CD14-positive monocyte (primary cell): ENCODE data around the gene OTUD7B. TPM values are rescaled to one million over a fixed set of nuclear protein-coding genes. Genes with fewer than 3 reads are reported as not detected.
A peak's percentile ranks its signal among the peaks of the same experiment; 100 is the strongest.

Source experiments
- DNase-seq, 3 donors: peaks; one replicate each; pipeline ENCODE4 v3.0.0-alpha.2; 2011 to 2022
- H2AFZ ChIP-seq: 2 replicates; pipeline ENCODE4 v1.6.0; 2012; ENCODE audit warnings: mild to moderate bottlenecking, low read depth, low read length, inconsistent platforms; ENCODE audit not compliant: insufficient read depth, poor library complexity, severe bottlenecking
- H3K27ac ChIP-seq, 2 donors: 1 replicate in 1 of 2; 2 replicates in 1 of 2; pipeline ENCODE4 v1.5.1; 2012 to 2013; ENCODE audit warnings: low read length in 2 of 2, control low read depth in 1 of 2, inconsistent platforms in 1 of 2, low read depth in 1 of 2, mild to moderate bottlenecking in 1 of 2
- H3K27me3 ChIP-seq, 2 donors: one replicate each; pipeline versions ENCODE4 v1.6.0 to v1.6.1; 2011 to 2013; ENCODE audit warnings: low read length in 2 of 2; ENCODE audit not compliant: control insufficient read depth in 2 of 2, insufficient read depth in 2 of 2
- H3K36me3 ChIP-seq, 2 donors: replicated peaks in 1 of 2; 1 replicate in 1 of 2; 2 replicates in 1 of 2; pipeline versions ENCODE4 v1.5.1 to v1.6.1; 2012 to 2013; ENCODE audit warnings: low read length in 2 of 2, control low read depth in 1 of 2, inconsistent platforms in 1 of 2, mild to moderate bottlenecking in 1 of 2; ENCODE audit not compliant: insufficient read depth in 2 of 2, control insufficient read depth in 1 of 2
- H3K4me1 ChIP-seq, 2 donors: 1 replicate in 1 of 2; 2 replicates in 1 of 2; pipeline versions ENCODE4 v1.5.1 to v1.6.1; 2012 to 2013; ENCODE audit warnings: low read length in 2 of 2, control low read depth in 1 of 2, inconsistent platforms in 1 of 2, mild to moderate bottlenecking in 1 of 2, moderate library complexity in 1 of 2; ENCODE audit not compliant: insufficient read depth in 2 of 2, control insufficient read depth in 1 of 2
- H3K4me2 ChIP-seq: replicated peaks from 2 replicates; pipeline ENCODE3; 2012; ENCODE audit warnings: low read length, moderate library complexity, mild to moderate bottlenecking; ENCODE audit not compliant: poor library complexity, severe bottlenecking; ENCODE audit errors: extremely low read depth
- H3K4me3 ChIP-seq, 3 experiments: fragments of 200-600 bp in 1 of 3; sonication (generic) in 1 of 3; replicated peaks in 1 of 3; 1 replicate in 2 of 3; 2 replicates in 1 of 3; pipeline ENCODE4 v1.5.1; 2011 to 2013; ENCODE audit warnings: low read length in 3 of 3, mild to moderate bottlenecking in 3 of 3, control low read depth in 2 of 3, low read depth in 2 of 3, inconsistent platforms in 1 of 3, moderate library complexity in 1 of 3
- H3K79me2 ChIP-seq: 2 replicates; pipeline ENCODE4 v1.6.0; 2012; ENCODE audit warnings: mild to moderate bottlenecking, control low read depth, inconsistent platforms, low read length, moderate library complexity; ENCODE audit not compliant: insufficient read depth
- H3K9ac ChIP-seq: 2 replicates; pipeline ENCODE4 v1.6.0; 2017; ENCODE audit warnings: low read length, mild to moderate bottlenecking; ENCODE audit not compliant: insufficient read depth, poor library complexity, severe bottlenecking
- H3K9me3 ChIP-seq, 2 donors: replicated peaks in 1 of 2; 1 replicate in 1 of 2; 2 replicates in 1 of 2; pipeline versions ENCODE4 v1.5.1 to v1.6.1; 2012 to 2013; ENCODE audit warnings: low read length in 2 of 2, control low read depth in 1 of 2; ENCODE audit not compliant: control insufficient read depth in 1 of 2, insufficient read depth in 1 of 2
- H4K20me1 ChIP-seq: 2 replicates; pipeline ENCODE4 v1.6.0; 2012; ENCODE audit warnings: mild to moderate bottlenecking, low read length, control low read depth, moderate library complexity; ENCODE audit not compliant: insufficient read depth
- H3K27ac Mint-ChIP-seq, 7 donors: one replicate each; pipeline ENCODE4 v1.8.0; 2020; ENCODE audit warnings: mild to moderate bottlenecking in 7 of 7, mixed read lengths in 7 of 7, moderate library complexity in 6 of 7, inconsistent platforms in 2 of 7
- H3K27me3 Mint-ChIP-seq, 3 donors: one replicate each; pipeline ENCODE4 v1.8.0; 2021 to 2022; ENCODE audit warnings: low read depth in 3 of 3, mild to moderate bottlenecking in 3 of 3, mixed read lengths in 3 of 3, moderate library complexity in 3 of 3, inconsistent platforms in 1 of 3
- H3K36me3 Mint-ChIP-seq, 2 donors: one replicate each; pipeline ENCODE4 v1.8.0; 2020; ENCODE audit warnings: mixed read lengths in 2 of 2, inconsistent platforms in 1 of 2, mild to moderate bottlenecking in 1 of 2
- H3K4me1 Mint-ChIP-seq: one replicate; pipeline ENCODE4 v1.8.0; 2020; ENCODE audit warnings: mild to moderate bottlenecking, mixed read lengths
- H3K4me3 Mint-ChIP-seq, 2 donors: one replicate each; pipeline ENCODE4 v1.8.0; 2020; ENCODE audit warnings: mild to moderate bottlenecking in 2 of 2, mixed read lengths in 2 of 2, moderate library complexity in 1 of 2
- H3K9me3 Mint-ChIP-seq, 7 donors: one replicate each; pipeline ENCODE4 v1.8.0; 2020 to 2022; ENCODE audit warnings: mixed read lengths in 7 of 7, mild to moderate bottlenecking in 6 of 7, moderate library complexity in 6 of 7, inconsistent platforms in 2 of 7
- CTCF ChIP-seq: fragments of 200-600 bp; IDR thresholded peaks from one replicate; pipeline ENCODE4 v1.8.0; 2022; ENCODE audit warnings: antibody characterized with exemption, mild to moderate bottlenecking
- WGBS: methylation state at CpG from one replicate; pipeline ENCODE4 v1.1.5; 2013; ENCODE audit warnings: missing lambda C conversion rate; ENCODE audit not compliant: insufficient coverage; 5-methylcytosine and 5-hydroxymethylcytosine counted together
- intact Hi-C, 2 donors: fragments of 100-400 bp; cut with micrococcal nuclease; formaldehyde crosslinking; loops; one replicate each; pipeline versions ENCODE4 v1.15.0 to v1.15.1; 2023
- polyA plus RNA-seq, 3 donors: library from polyadenylated mRNA; depleted of rRNA in 1 of 3; unstranded in 2 of 3; stranded (reverse) in 1 of 3; fragments of 300-500 nt in 2 of 3; fragments of >200 nt in 1 of 3; fragmentation: Illumina TruSeq in 2 of 3; gene quantifications; 1 replicate in 2 of 3; 2 replicates in 1 of 3; pipeline ENCODE4 v1.2.3, GENCODE V29; 2012 to 2021

Gene OTUD7B
- polyA plus RNA-seq, 3 donors, result 0.03 TPM; not detected in 2

- Histone ChIP-seq H3K36me3 (no peaks in the 10 kb centered on the region), H3K9me3 (no peaks in the 10 kb centered on the region), H3K27me3 (peaks cover 7 to 19% of the 10 kb centered on the region in 2 donors), H3K27ac (no peak overlapping the region), H3K4me3 (no peak overlapping the region), H4K20me1 (no peaks in the 10 kb centered on the region), H3K79me2 (no peaks in the 10 kb centered on the region), H2AFZ (peak overlapping the region; percentile 11), H3K4me1 (peaks cover 26 to 35% of the 10 kb centered on the region in 2 donors), H3K4me2 (no peak overlapping the region), H3K9ac (no peak overlapping the region)
- no peak for TF ChIP-seq CTCF
- H3K4me3 Mint-ChIP-seq, result peak overlapping the region in 1 of 2 donors; percentile 47
- intact Hi-C loops, result no loop called here
- WGBS, result 50% methylated on average over 4 of the region's 11 CpGs
- H3K9me3 Mint-ChIP-seq, result peaks cover 0 to 2% (median 0%) of the 10 kb centered on the region in 7 donors
- peak overlapping the region in 1 of 7 donors; percentile 67 for H3K27ac Mint-ChIP-seq
- peaks cover 26 to 27% (median 26%) of the 10 kb centered on the region in 3 donors for H3K27me3 Mint-ChIP-seq
- DNase-seq, result no peak
- H3K4me1 Mint-ChIP-seq, result peaks cover 36% of the 10 kb centered on the region
- peaks cover 0 to 2% of the 10 kb centered on the region in 2 donors for H3K36me3 Mint-ChIP-seq
These were observed 94.9 kb downstream of the OTUD7B start for GRCh38 chr1:149915429-149916192.

GRCh38 chr1:149914545-149914944 is 96.0 kb downstream of the OTUD7B start:
- intact Hi-C loops, result no loop called here
- peaks cover 7 to 19% of the 10 kb centered on the region in 2 donors for H3K27me3 ChIP-seq
- Mint-ChIP-seq H3K9me3 (peaks cover 0 to 2% (median 0%) of the 10 kb centered on the region in 7 donors), H3K4me1 (peaks cover 36% of the 10 kb centered on the region), H3K36me3 (peaks cover 0 to 2% of the 10 kb centered on the region in 2 donors), H3K27me3 (peaks cover 25 to 26% (median 26%) of the 10 kb centered on the region in 3 donors), H3K27ac (peak overlapping the region in 1 of 7 donors; percentile 25), H3K4me3 (no peak overlapping the region)
- no peaks in the 10 kb centered on the region for H4K20me1 ChIP-seq
- H3K79me2 ChIP-seq, result no peaks in the 10 kb centered on the region
- DNase-seq, result no peak
- no peak overlapping the region for H3K9ac ChIP-seq
- H3K4me3 ChIP-seq, result no peak overlapping the region
- WGBS, result no CpG with 5 or more reads among the region's 1 CpG
- no peak overlapping the region for H3K4me2 ChIP-seq
- peak overlapping the region; percentile 6 for H2AFZ ChIP-seq
- no peak overlapping the region for H3K27ac ChIP-seq
- TF ChIP-seq CTCF, result no peak
- no peaks in the 10 kb centered on the region for H3K9me3 ChIP-seq
- peaks cover 26 to 35% of the 10 kb centered on the region in 2 donors for H3K4me1 ChIP-seq
- no peaks in the 10 kb centered on the region for H3K36me3 ChIP-seq
